HT1080 (cell line): ENCODE results near the gene TLE1. TPM values are rescaled to one million over a fixed set of nuclear protein-coding genes. Genes with fewer than 3 reads are reported as not detected.
A peak's percentile ranks its signal among the peaks of the same experiment; 100 is the strongest.
"Not testable (repeated sequence)": the region's sequence is repeated elsewhere in the genome, so short reads cannot be mapped to it uniquely, and the experiment has no call there.

Experiments used
- DNase-seq: peaks from one replicate; pipeline ENCODE4 v3.0.0-alpha.2; 2015; ENCODE audit warnings: low read depth
- polyA plus RNA-seq, 2 experiments: library from polyadenylated mRNA; depleted of rRNA; stranded (reverse); fragments of >200 nt; gene quantifications; 2 replicates each; pipeline ENCODE4 v1.2.3, GENCODE V29; 2015
- total RNA-seq: library from RNA; depleted of rRNA; stranded (reverse); fragments of >200 nt; shearing (Covaris generic); gene quantifications from 2 replicates; pipeline ENCODE4 v1.2.3, GENCODE V29; 2014; rRNA removed

TLE1 gene
- 34.3 and 53.7 TPM in 2 replicates for total RNA-seq
- 32.8 and 33.0 TPM in 2 replicates for polyA plus RNA-seq (2015; cell fraction: cytosol; rRNA removed)
- polyA plus RNA-seq (2015; cell fraction: nucleus; rRNA removed), result 37.2 and 37.3 TPM in 2 replicates

- peak; percentile 99 for DNase-seq
Measured at GRCh38 chr9:81689343-81690175, at the start of gene TLE1. TLE1 (minus strand) TSS chr9:81689547; CDS start chr9:81688240, 1,307 bp downstream.

GRCh38 chr9:81737871-81738507 is 48.6 kb upstream of the TLE1 start:
- peak; percentile 86 for DNase-seq

GRCh38 chr9:81730498-81730897 is 41.2 kb upstream of the TLE1 start:
- not testable (repeated sequence) for DNase-seq

GRCh38 chr9:81729135-81729534 is 39.8 kb upstream of the TLE1 start:
- no peak for DNase-seq

GRCh38 chr9:81724242-81724889 is 35.0 kb upstream of the TLE1 start:
- no peak for DNase-seq

- no peak for DNase-seq
Measured at GRCh38 chr9:81722277-81722676, 32.9 kb upstream of the TLE1 start.

- DNase-seq, result no peak
Measured at GRCh38 chr9:81720450-81721086, 31.2 kb upstream of the TLE1 start.

- no peak for DNase-seq
Measured at GRCh38 chr9:81719972-81720371, 30.6 kb upstream of the TLE1 start.

GRCh38 chr9:81718244-81718643 is 28.9 kb upstream of the TLE1 start:
- DNase-seq, result no peak

GRCh38 chr9:81717747-81718077 is 28.4 kb upstream of the TLE1 start:
- no peak for DNase-seq

GRCh38 chr9:81717061-81717746 is 27.9 kb upstream of the TLE1 start:
- no peak for DNase-seq

- no peak for DNase-seq
Measured at GRCh38 chr9:81716409-81716808, 27.1 kb upstream of the TLE1 start.

- no peak for DNase-seq
Measured at GRCh38 chr9:81705578-81705977, 16.2 kb upstream of the TLE1 start.

GRCh38 chr9:81694541-81694940 is 5.2 kb upstream of the TLE1 start:
- no peak for DNase-seq

GRCh38 chr9:81693671-81694378 is 4.5 kb upstream of the TLE1 start:
- peak; percentile 53 for DNase-seq

- no peak for DNase-seq
Measured at GRCh38 chr9:81690251-81690851, 1.0 kb upstream of the TLE1 start.

- not testable (repeated sequence) for DNase-seq
Measured at GRCh38 chr9:81689093-81689342, 329 bp downstream of the TLE1 start.

GRCh38 chr9:81688262-81689092 is 870 bp downstream of the TLE1 start:
- not testable (repeated sequence) for DNase-seq

GRCh38 chr9:81687521-81688261 is 1.7 kb downstream of the TLE1 start:
- DNase-seq, result peak; percentile 40
